SW480 (cell line): ENCODE results near the gene VAC14.

ENCODE experiments used
- DNase-seq: peaks from one replicate; pipeline ENCODE4 v3.0.0-alpha.2; 2016; ENCODE audit warnings: low spot score

The VAC14 gene

GRCh38 chr16:70786020-70786755 lies 14.8 kb downstream of the VAC14 start:
- DNase-seq = no peak

- DNase-seq = no peak
Observed at GRCh38 chr16:70784692-70785555, 16.0 kb downstream of the VAC14 start.

- no peak for DNase-seq
Observed at GRCh38 chr16:70782237-70782636, 18.7 kb downstream of the VAC14 start.

- no peak for DNase-seq
Observed at GRCh38 chr16:70781800-70782199, 19.2 kb downstream of the VAC14 start.

- no peak for DNase-seq
Observed at GRCh38 chr16:70780546-70780945, 20.4 kb downstream of the VAC14 start.

- DNase-seq = no peak
Observed at GRCh38 chr16:70779361-70779760, 21.6 kb downstream of the VAC14 start.

GRCh38 chr16:70778901-70779309 lies 22.1 kb downstream of the VAC14 start:
- DNase-seq = peak; percentile 85

- DNase-seq = peak; percentile 2
Observed at GRCh38 chr16:70777973-70778406, 23.0 kb downstream of the VAC14 start.

GRCh38 chr16:70777496-70777895 lies 23.5 kb downstream of the VAC14 start:
- DNase-seq = no peak

GRCh38 chr16:70775399-70775798 lies 25.6 kb downstream of the VAC14 start:
- DNase-seq = no peak

GRCh38 chr16:70774261-70774660 lies 26.7 kb downstream of the VAC14 start:
- no peak for DNase-seq

GRCh38 chr16:70772493-70772892 lies 28.5 kb downstream of the VAC14 start:
- no peak for DNase-seq

- DNase-seq = peak; percentile 44
Observed at GRCh38 chr16:70770626-70771552, 30.1 kb downstream of the VAC14 start.

- no peak for DNase-seq
Observed at GRCh38 chr16:70770291-70770625, 30.7 kb downstream of the VAC14 start.

GRCh38 chr16:70769761-70770160 lies 31.2 kb downstream of the VAC14 start:
- DNase-seq = no peak

GRCh38 chr16:70769131-70769530 lies 31.8 kb downstream of the VAC14 start:
- DNase-seq = no peak

- no peak for DNase-seq
Observed at GRCh38 chr16:70768203-70768580, 32.8 kb downstream of the VAC14 start.

GRCh38 chr16:70767377-70768202 lies 33.4 kb downstream of the VAC14 start:
- no peak for DNase-seq

GRCh38 chr16:70766658-70767057 lies 34.3 kb downstream of the VAC14 start:
- no peak for DNase-seq

- no peak for DNase-seq
Observed at GRCh38 chr16:70766176-70766575, 34.8 kb downstream of the VAC14 start.

- DNase-seq = no peak
Observed at GRCh38 chr16:70765491-70765890, 35.5 kb downstream of the VAC14 start.
